KMS-11 (cell line): Measurements from ENCODE around the gene MUC21.

Source experiments
- H2AFZ ChIP-seq: fragments of 200-600 bp; sonication (generic); 2 replicates; pipeline ENCODE4 v1.6.1; 2016; ENCODE audit warnings: antibody characterized with exemption, mixed run types, low read depth
- H3K27ac ChIP-seq: fragments of 200-600 bp; sonication (generic); 2 replicates; pipeline ENCODE4 v1.6.1; 2016; ENCODE audit warnings: mild to moderate bottlenecking, mixed run types
- H3K27me3 ChIP-seq: fragments of 200-600 bp; sonication (generic); 2 replicates; pipeline ENCODE4 v1.6.1; 2017; ENCODE audit warnings: mild to moderate bottlenecking, low read depth, mixed run types, moderate library complexity; ENCODE audit not compliant: insufficient read depth
- H3K36me3 ChIP-seq: fragments of 200-600 bp; sonication (generic); 2 replicates; pipeline ENCODE4 v1.6.1; 2017; ENCODE audit warnings: mild to moderate bottlenecking, mixed run types; ENCODE audit not compliant: insufficient read depth
- H3K4me1 ChIP-seq: fragments of 200-600 bp; sonication (generic); 2 replicates; pipeline ENCODE4 v1.6.1; 2016; ENCODE audit warnings: mild to moderate bottlenecking, low read depth, mixed run types; ENCODE audit not compliant: poor library complexity, severe bottlenecking
- H3K4me2 ChIP-seq: fragments of 200-600 bp; sonication (generic); 2 replicates; pipeline ENCODE4 v1.7.0; 2016; ENCODE audit warnings: mild to moderate bottlenecking, mixed run types
- H3K4me3 ChIP-seq: fragments of 200-600 bp; sonication (generic); IDR thresholded peaks from 2 replicates; pipeline ENCODE4 v1.6.1; 2017; ENCODE audit warnings: low read depth, low read length, mixed read lengths; ENCODE audit not compliant: insufficient read depth
- H3K79me2 ChIP-seq: fragments of 200-600 bp; sonication (generic); 2 replicates; pipeline ENCODE4 v1.6.1; 2016; ENCODE audit warnings: low read depth, mixed run types; ENCODE audit not compliant: insufficient read depth
- H3K9ac ChIP-seq: fragments of 200-600 bp; sonication (generic); 2 replicates; pipeline ENCODE4 v1.6.1; 2016; ENCODE audit warnings: mild to moderate bottlenecking, mixed run types
- H4K20me1 ChIP-seq: fragments of 200-600 bp; sonication (generic); 2 replicates; pipeline ENCODE4 v1.6.1; 2016; ENCODE audit warnings: mild to moderate bottlenecking, mixed run types; ENCODE audit not compliant: insufficient read depth
- TF ChIP-seq, protein P1 (sequence below): fragments of 200-600 bp; sonication (generic); conservative IDR thresholded peaks from 2 replicates; pipeline ENCODE4 v1.6.1; 2017; ENCODE audit warnings: low read depth, mild to moderate bottlenecking, antibody characterized with exemption, low read length, moderate library complexity, mixed read lengths

Gene MUC21

GRCh38 chr6:30945281-30945680 is 38.2 kb upstream of the MUC21 start:
- H3K27ac ChIP-seq, result no peak overlapping the region
- TF ChIP-seq, protein P1, sequence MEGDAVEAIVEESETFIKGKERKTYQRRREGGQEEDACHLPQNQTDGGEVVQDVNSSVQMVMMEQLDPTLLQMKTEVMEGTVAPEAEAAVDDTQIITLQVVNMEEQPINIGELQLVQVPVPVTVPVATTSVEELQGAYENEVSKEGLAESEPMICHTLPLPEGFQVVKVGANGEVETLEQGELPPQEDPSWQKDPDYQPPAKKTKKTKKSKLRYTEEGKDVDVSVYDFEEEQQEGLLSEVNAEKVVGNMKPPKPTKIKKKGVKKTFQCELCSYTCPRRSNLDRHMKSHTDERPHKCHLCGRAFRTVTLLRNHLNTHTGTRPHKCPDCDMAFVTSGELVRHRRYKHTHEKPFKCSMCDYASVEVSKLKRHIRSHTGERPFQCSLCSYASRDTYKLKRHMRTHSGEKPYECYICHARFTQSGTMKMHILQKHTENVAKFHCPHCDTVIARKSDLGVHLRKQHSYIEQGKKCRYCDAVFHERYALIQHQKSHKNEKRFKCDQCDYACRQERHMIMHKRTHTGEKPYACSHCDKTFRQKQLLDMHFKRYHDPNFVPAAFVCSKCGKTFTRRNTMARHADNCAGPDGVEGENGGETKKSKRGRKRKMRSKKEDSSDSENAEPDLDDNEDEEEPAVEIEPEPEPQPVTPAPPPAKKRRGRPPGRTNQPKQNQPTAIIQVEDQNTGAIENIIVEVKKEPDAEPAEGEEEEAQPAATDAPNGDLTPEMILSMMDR, result no peak
- H3K79me2 ChIP-seq, result no peaks in the 10 kb centered on the region
- no peaks in the 10 kb centered on the region for H3K36me3 ChIP-seq
- peaks cover 6% of the 10 kb centered on the region for H3K4me1 ChIP-seq
- no peak overlapping the region for H3K9ac ChIP-seq
- no peak overlapping the region for H3K4me2 ChIP-seq
- H4K20me1 ChIP-seq, result no peaks in the 10 kb centered on the region
- H3K4me3 ChIP-seq, result no peak overlapping the region
- no peak overlapping the region for H2AFZ ChIP-seq
- no peaks in the 10 kb centered on the region for H3K27me3 ChIP-seq

- Histone ChIP-seq H3K27ac (no peak overlapping the region), H3K4me3 (no peak overlapping the region), H3K4me2 (no peak overlapping the region), H4K20me1 (no peaks in the 10 kb centered on the region), H3K9ac (no peak overlapping the region), H2AFZ (no peak overlapping the region), H3K27me3 (no peaks in the 10 kb centered on the region), H3K4me1 (peaks cover 6% of the 10 kb centered on the region), H3K79me2 (no peaks in the 10 kb centered on the region), H3K36me3 (no peaks in the 10 kb centered on the region)
- TF ChIP-seq, protein P1, result no peak
Measured at GRCh38 chr6:30947231-30947630, 36.3 kb upstream of the MUC21 start.

- no peaks in the 10 kb centered on the region for H3K79me2 ChIP-seq
- no peak overlapping the region for H3K4me2 ChIP-seq
- no peaks in the 10 kb centered on the region for H3K27me3 ChIP-seq
- TF ChIP-seq, protein P1, result no peak
- no peaks in the 10 kb centered on the region for H3K36me3 ChIP-seq
- H3K9ac ChIP-seq, result no peak overlapping the region
- H3K4me3 ChIP-seq, result no peak overlapping the region
- peaks cover 6% of the 10 kb centered on the region for H3K4me1 ChIP-seq
- no peak overlapping the region for H3K27ac ChIP-seq
- no peaks in the 10 kb centered on the region for H4K20me1 ChIP-seq
- H2AFZ ChIP-seq, result no peak overlapping the region
Measured at GRCh38 chr6:30948811-30949210, 34.7 kb upstream of the MUC21 start.

DNA sequence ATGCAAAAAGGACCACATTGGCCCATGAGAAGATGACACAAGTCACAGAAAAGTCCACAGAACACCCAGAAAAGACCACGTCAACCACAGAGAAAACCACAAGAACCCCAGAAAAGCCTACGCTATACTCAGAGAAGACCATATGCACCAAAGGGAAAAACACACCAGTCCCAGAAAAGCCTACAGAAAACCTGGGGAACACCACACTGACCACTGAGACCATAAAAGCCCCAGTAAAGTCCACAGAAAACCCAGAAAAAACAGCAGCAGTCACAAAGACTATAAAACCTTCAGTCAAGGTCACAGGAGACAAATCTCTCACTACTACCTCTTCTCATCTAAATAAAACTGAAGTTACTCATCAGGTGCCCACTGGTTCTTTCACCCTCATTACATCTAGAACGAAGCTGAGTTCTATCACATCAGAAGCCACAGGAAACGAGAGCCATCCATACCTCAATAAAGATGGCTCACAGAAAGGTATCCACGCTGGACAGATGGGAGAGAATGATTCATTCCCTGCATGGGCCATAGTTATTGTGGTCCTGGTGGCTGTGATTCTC is 31.5 kb upstream of the MUC21 start:
- Histone ChIP-seq H3K9ac (no peak overlapping the region), H3K27ac (no peak overlapping the region), H2AFZ (no peak overlapping the region), H3K27me3 (no peaks in the 10 kb centered on the region), H3K4me2 (no peak overlapping the region), H3K79me2 (no peaks in the 10 kb centered on the region), H3K36me3 (no peaks in the 10 kb centered on the region), H3K4me3 (no peak overlapping the region), H4K20me1 (no peaks in the 10 kb centered on the region), H3K4me1 (peaks cover 3% of the 10 kb centered on the region)
- TF ChIP-seq, protein P1, result no peak
